ENCODE data around the gene B4GALNT1. TPM values are rescaled to one million over a fixed set of nuclear protein-coding genes. Genes with fewer than 3 reads are reported as not detected.

B4GALNT1 gene
- total RNA-seq, 1 donor from 2014 or later, result 0.60 TPM

- no peak for DNase-seq (ENCODE audit: low spot score)
- peak; percentile 20 for ATAC-seq
These were observed 22.4 kb downstream of the B4GALNT1 start for GRCh38 chr12:57610554-57611107.

GRCh38 chr12:57609781-57610553 lies 23.0 kb downstream of the B4GALNT1 start:
- no peak for ATAC-seq
- no peak for DNase-seq (ENCODE audit: low spot score)

GRCh38 chr12:57609101-57609780 lies 23.8 kb downstream of the B4GALNT1 start:
- no peak for DNase-seq (ENCODE audit: low spot score)
- no peak for ATAC-seq

GRCh38 chr12:57607958-57608663 lies 24.9 kb downstream of the B4GALNT1 start:
- DNase-seq (ENCODE audit: low spot score), result no peak
- no peak for ATAC-seq

- no peak for ATAC-seq
- DNase-seq (ENCODE audit: low spot score), result no peak
These were observed 26.2 kb downstream of the B4GALNT1 start for GRCh38 chr12:57606821-57607220.

- no peak for DNase-seq (ENCODE audit: low spot score)
- ATAC-seq, result no peak
These were observed 26.6 kb downstream of the B4GALNT1 start for GRCh38 chr12:57606399-57606798.

- ATAC-seq (no peak), DNase-seq (ENCODE audit: low spot score) (no peak)
These were observed 27.1 kb downstream of the B4GALNT1 start for GRCh38 chr12:57605811-57606311.

GRCh38 chr12:57604992-57605810 lies 27.8 kb downstream of the B4GALNT1 start:
- DNase-seq (ENCODE audit: low spot score), result no peak
- no peak for ATAC-seq

GRCh38 chr12:57604454-57604991 lies 28.5 kb downstream of the B4GALNT1 start, which contains the start of gene DTX3:
DTX3 (plus strand) TSS chr12:57604824; CDS start chr12:57606518, 1,694 bp downstream.
- ATAC-seq (peak; percentile 31), DNase-seq (ENCODE audit: low spot score) (no peak)

- no peak for ATAC-seq
- DNase-seq (ENCODE audit: low spot score), result no peak
These were observed 29.1 kb downstream of the B4GALNT1 start for GRCh38 chr12:57603815-57604453.

- ATAC-seq (no peak), DNase-seq (ENCODE audit: low spot score) (no peak)
These were observed 29.7 kb downstream of the B4GALNT1 start for GRCh38 chr12:57603324-57603723.

- DNase-seq (ENCODE audit: low spot score) (no peak), ATAC-seq (no peak)
These were observed 30.5 kb downstream of the B4GALNT1 start for GRCh38 chr12:57602544-57602943.

GRCh38 chr12:57600395-57600794 lies 32.6 kb downstream of the B4GALNT1 start:
- ATAC-seq, result no peak
- DNase-seq (ENCODE audit: low spot score), result no peak

GRCh38 chr12:57593187-57593586 lies 39.8 kb downstream of the B4GALNT1 start:
- ATAC-seq, result no peak
- DNase-seq (ENCODE audit: low spot score), result no peak

- DNase-seq (ENCODE audit: low spot score) (no peak), ATAC-seq (no peak)
These were observed 40.3 kb downstream of the B4GALNT1 start for GRCh38 chr12:57592551-57593165.

- DNase-seq (ENCODE audit: low spot score) (no peak), ATAC-seq (no peak)
These were observed 41.1 kb downstream of the B4GALNT1 start for GRCh38 chr12:57591782-57592325.

- peak; percentile 88 for DNase-seq (ENCODE audit: low spot score)
- peak; percentile 97 for ATAC-seq
These were observed 41.9 kb downstream of the B4GALNT1 start, which contains the start of gene PIP4K2C for GRCh38 chr12:57590864-57591781. PIP4K2C (plus strand) TSS chr12:57591192; CDS start chr12:57591290, 98 bp downstream.

- ATAC-seq (no peak), DNase-seq (ENCODE audit: low spot score) (no peak)
These were observed 42.5 kb downstream of the B4GALNT1 start for GRCh38 chr12:57590479-57590863.

Measured in left lobe of liver (tissue), 2 donors.